Effector memory CD8-positive, alpha-beta T cell (primary cell): ENCODE data around the gene ATAD2B.
A peak's percentile ranks its signal among the peaks of the same experiment; 100 is the strongest.
"Not testable (repeated sequence)": the region's sequence is repeated elsewhere in the genome, so short reads cannot be mapped to it uniquely, and the experiment has no call there.

Experiments used
- ATAC-seq: fragments of 150-1000 bp; cut with Tn5 transposase; replicated peaks from 2 replicates; pipeline ENCODE4 v1.10.0; 2021; ENCODE audit warnings: mild to moderate bottlenecking, moderate library complexity
- DNase-seq, 3 experiments: peaks; one replicate each; pipeline ENCODE4 v3.0.0; 2021
- H3K27ac Mint-ChIP-seq, 2 donors: one replicate each; pipeline ENCODE4 v1.8.0; 2022; ENCODE audit warnings: mild to moderate bottlenecking in 2 of 2, mixed read lengths in 2 of 2, moderate library complexity in 2 of 2
- H3K27me3 Mint-ChIP-seq, 2 donors: one replicate each; pipeline ENCODE4 v1.8.0; 2022; ENCODE audit warnings: mixed read lengths in 2 of 2
- H3K36me3 Mint-ChIP-seq: one replicate; pipeline ENCODE4 v1.8.0; 2022; ENCODE audit warnings: mild to moderate bottlenecking, moderate library complexity, mixed read lengths; ENCODE audit not compliant: insufficient read depth
- H3K4me1 Mint-ChIP-seq, 2 donors: one replicate each; pipeline ENCODE4 v1.8.0; 2022; ENCODE audit warnings: low read depth in 2 of 2, mixed read lengths in 2 of 2
- H3K4me3 Mint-ChIP-seq, 2 donors: one replicate each; pipeline ENCODE4 v1.8.0; 2022; ENCODE audit warnings: mild to moderate bottlenecking in 2 of 2, mixed read lengths in 2 of 2, moderate library complexity in 2 of 2
- H3K9me3 Mint-ChIP-seq, 2 donors: one replicate each; pipeline ENCODE4 v1.8.0; 2022; ENCODE audit warnings: mixed read lengths in 2 of 2

ATAD2B gene

DNA sequence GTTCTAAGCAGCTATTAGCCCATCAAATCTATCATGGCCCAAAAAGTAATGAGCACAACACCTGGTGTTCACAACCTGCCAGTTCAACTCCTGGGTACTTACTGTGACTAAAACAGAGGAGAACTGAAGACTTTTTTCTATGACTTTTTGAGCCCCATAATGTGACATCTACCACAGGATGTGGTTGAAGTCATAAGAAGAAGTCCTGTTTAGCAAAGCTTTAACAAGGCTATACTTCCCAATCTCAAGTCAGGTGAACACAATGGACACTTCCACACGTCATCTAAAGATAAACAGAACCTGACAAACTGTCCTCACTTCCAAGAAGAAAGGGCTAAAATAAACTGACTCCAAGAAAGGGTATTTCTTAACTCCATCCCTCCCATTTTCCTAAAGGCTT, 138.8 kb downstream of the ATAD2B start:
- H3K27ac Mint-ChIP-seq, result peak overlapping the region; percentile 47 to 51
- no peak overlapping the region for H3K4me3 Mint-ChIP-seq
- H3K36me3 Mint-ChIP-seq, result peaks cover 36% of the 10 kb centered on the region
- DNase-seq (peak in 1 of 3 experiments; percentile 8), ATAC-seq (peak; percentile 90)
- peaks cover 19 to 20% of the 10 kb centered on the region in 2 donors for H3K4me1 Mint-ChIP-seq
- no peaks in the 10 kb centered on the region for H3K9me3 Mint-ChIP-seq
- H3K27me3 Mint-ChIP-seq, result no peaks in the 10 kb centered on the region

GRCh38 chr2:23784971-23785370, 142.0 kb downstream of the ATAD2B start:
- Mint-ChIP-seq H3K9me3 (no peaks in the 10 kb centered on the region), H3K4me1 (peaks cover 17 to 20% of the 10 kb centered on the region in 2 donors), H3K4me3 (no peak overlapping the region), H3K27me3 (no peaks in the 10 kb centered on the region), H3K27ac (no peak overlapping the region), H3K36me3 (peaks cover 55% of the 10 kb centered on the region)
- ATAC-seq (no peak), DNase-seq (no peak)

GRCh38 chr2:23782646-23783045, 144.3 kb downstream of the ATAD2B start:
- H3K4me1 Mint-ChIP-seq, result peaks cover 2% of the 10 kb centered on the region in 2 donors
- ATAC-seq (no peak), DNase-seq (no peak)
- no peak overlapping the region for H3K4me3 Mint-ChIP-seq
- H3K27me3 Mint-ChIP-seq, result no peaks in the 10 kb centered on the region
- no peak overlapping the region for H3K27ac Mint-ChIP-seq
- peaks cover 56% of the 10 kb centered on the region for H3K36me3 Mint-ChIP-seq
- H3K9me3 Mint-ChIP-seq, result no peaks in the 10 kb centered on the region

GRCh38 chr2:23782126-23782525, 144.8 kb downstream of the ATAD2B start:
- H3K27ac Mint-ChIP-seq, result no peak overlapping the region

GRCh38 chr2:23780465-23780864, 146.5 kb downstream of the ATAD2B start:
- ATAC-seq, H3K27ac Mint-ChIP-seq, H3K4me1 Mint-ChIP-seq, H3K4me3 Mint-ChIP-seq, H3K27me3 Mint-ChIP-seq, H3K9me3 Mint-ChIP-seq, DNase-seq: not testable (repeated sequence)
- peaks cover 42% of the 10 kb centered on the region for H3K36me3 Mint-ChIP-seq

More at GRCh38 chr2:23782126-23782525, 144.8 kb downstream of the ATAD2B start:
- Mint-ChIP-seq H3K27me3 (no peaks in the 10 kb centered on the region), H3K36me3 (peaks cover 50% of the 10 kb centered on the region), H3K9me3 (no peaks in the 10 kb centered on the region), H3K4me1 (no peaks in the 10 kb centered on the region), H3K4me3 (no peak overlapping the region)
- DNase-seq (no peak), ATAC-seq (no peak)

DNA sequence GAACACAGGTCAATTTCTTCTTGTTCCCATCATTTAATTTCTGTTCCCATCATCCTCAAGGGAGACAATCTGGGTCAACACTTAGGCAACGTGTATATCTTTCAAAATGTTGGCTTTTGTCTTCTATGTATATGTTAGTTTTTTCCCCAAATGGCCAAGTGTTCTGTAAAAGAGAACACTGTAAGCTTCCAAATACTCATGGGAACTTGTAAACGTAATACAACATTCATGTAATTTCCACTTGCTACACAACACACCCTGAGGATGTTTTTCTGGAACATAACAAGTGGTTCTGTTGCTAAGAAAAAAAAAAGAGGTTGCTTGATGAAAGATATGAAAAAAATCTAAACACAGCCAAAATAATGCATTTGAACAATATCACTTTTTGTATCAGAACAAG, 149.1 kb downstream of the ATAD2B start:
- no peaks in the 10 kb centered on the region for H3K9me3 Mint-ChIP-seq
- no peaks in the 10 kb centered on the region for H3K4me1 Mint-ChIP-seq
- H3K36me3 Mint-ChIP-seq, result peaks cover 45% of the 10 kb centered on the region
- H3K27ac Mint-ChIP-seq, result no peak overlapping the region
- no peak overlapping the region for H3K4me3 Mint-ChIP-seq
- ATAC-seq, result no peak
- H3K27me3 Mint-ChIP-seq, result no peaks in the 10 kb centered on the region
- DNase-seq, result no peak

DNA sequence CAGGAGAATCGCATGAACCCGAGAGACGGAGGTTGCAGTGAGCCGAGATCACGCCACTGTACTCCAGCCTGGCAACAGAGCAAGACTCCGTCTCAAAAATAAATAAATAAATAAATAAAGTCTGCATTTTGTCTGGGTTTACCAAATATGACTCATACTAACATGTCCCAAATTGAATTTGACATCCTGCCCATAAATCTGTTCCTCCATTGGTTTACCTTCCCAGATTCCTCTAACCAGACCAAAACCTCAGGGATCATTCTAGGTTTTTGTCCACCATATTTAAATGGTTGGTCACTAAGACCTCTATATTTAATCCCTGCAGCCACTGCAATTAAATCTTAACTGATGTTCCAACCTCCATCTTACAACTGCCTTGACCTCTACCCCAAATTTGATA, 150.9 kb downstream of the ATAD2B start:
- no peaks in the 10 kb centered on the region for H3K9me3 Mint-ChIP-seq
- no peak for DNase-seq
- no peaks in the 10 kb centered on the region for H3K27me3 Mint-ChIP-seq
- ATAC-seq, result no peak
- H3K4me3 Mint-ChIP-seq, result no peak overlapping the region
- peak overlapping the region in 1 of 2 donors; percentile 16 for H3K27ac Mint-ChIP-seq
- H3K4me1 Mint-ChIP-seq, result no peaks in the 10 kb centered on the region
- H3K36me3 Mint-ChIP-seq, result peaks cover 51% of the 10 kb centered on the region

- H3K9me3 Mint-ChIP-seq, result no peaks in the 10 kb centered on the region
- peaks cover 54% of the 10 kb centered on the region for H3K36me3 Mint-ChIP-seq
- no peak for ATAC-seq
- H3K27ac Mint-ChIP-seq, result no peak overlapping the region
- H3K4me1 Mint-ChIP-seq, result no peaks in the 10 kb centered on the region
- DNase-seq, result no peak
- H3K4me3 Mint-ChIP-seq, result no peak overlapping the region
- H3K27me3 Mint-ChIP-seq, result no peaks in the 10 kb centered on the region
Measured at GRCh38 chr2:23772684-23773083, 154.2 kb downstream of the ATAD2B start.

DNA sequence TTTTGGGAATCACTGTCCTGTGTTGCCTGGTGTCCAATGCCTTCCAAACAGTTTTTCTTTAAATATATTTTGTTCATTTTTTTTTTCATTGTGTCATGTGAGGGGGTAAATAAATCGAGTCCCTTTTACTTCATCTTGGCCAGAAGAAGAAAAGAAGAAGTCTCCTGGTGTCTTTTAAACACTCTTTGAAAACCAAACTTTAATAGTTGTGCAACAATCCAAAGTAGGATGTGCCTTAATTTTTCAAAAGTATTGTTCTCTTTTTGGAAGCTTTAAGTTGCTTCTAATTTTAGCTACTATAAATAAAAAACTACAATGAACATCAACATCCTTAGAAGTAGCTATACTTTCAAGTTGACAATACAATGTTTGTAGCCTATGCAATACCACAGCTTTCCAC, 154.9 kb downstream of the ATAD2B start:
- H3K36me3 Mint-ChIP-seq, result peaks cover 54% of the 10 kb centered on the region
- H3K27ac Mint-ChIP-seq, result no peak overlapping the region
- H3K9me3 Mint-ChIP-seq, result no peaks in the 10 kb centered on the region
- no peak for ATAC-seq
- H3K4me1 Mint-ChIP-seq, result no peaks in the 10 kb centered on the region
- no peak overlapping the region for H3K4me3 Mint-ChIP-seq
- no peak for DNase-seq
- no peaks in the 10 kb centered on the region for H3K27me3 Mint-ChIP-seq

- H3K9me3 Mint-ChIP-seq, result no peaks in the 10 kb centered on the region
- H3K27ac Mint-ChIP-seq, result no peak overlapping the region
- ATAC-seq (no peak), DNase-seq (no peak)
- no peaks in the 10 kb centered on the region for H3K4me1 Mint-ChIP-seq
- H3K27me3 Mint-ChIP-seq, result no peaks in the 10 kb centered on the region
- H3K36me3 Mint-ChIP-seq, result peaks cover 51% of the 10 kb centered on the region
- no peak overlapping the region for H3K4me3 Mint-ChIP-seq
Measured at GRCh38 chr2:23769364-23769763, 157.6 kb downstream of the ATAD2B start.

DNA sequence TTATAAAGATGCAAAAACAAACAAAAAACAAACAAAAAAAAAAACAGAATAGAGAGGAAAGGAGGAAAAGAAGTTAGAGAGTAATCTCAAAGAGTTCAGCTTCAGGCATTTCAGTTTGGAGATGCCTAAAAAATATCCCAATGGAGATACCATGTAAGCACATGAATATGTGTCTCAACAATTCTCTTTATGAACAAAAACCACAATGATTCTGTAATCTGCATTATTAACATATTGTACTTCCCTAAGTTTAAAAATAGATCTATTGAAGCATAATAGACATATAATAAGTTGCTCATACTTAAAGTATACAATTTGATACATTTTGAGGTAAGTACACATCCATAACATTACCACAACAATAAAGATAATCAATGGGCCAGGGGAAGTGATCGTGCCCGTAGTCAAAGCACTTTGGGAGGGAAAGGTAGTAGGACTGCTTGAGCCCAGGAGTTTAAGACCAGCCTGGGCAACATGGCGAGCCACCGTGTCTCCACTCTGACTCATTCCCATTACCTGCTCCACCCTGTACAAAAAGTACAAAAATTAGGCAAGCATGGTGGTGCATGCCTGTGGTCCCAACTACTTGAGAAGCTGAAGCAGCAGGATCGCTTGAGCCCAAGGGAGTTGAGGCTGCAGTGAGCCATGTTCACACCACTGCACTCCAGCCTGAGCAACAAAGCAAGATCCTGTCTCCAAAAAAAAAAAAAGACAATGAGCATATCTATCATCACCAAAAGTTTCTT, 158.9 kb downstream of the ATAD2B start:
- Mint-ChIP-seq H3K27me3 (no peaks in the 10 kb centered on the region), H3K9me3 (no peaks in the 10 kb centered on the region), H3K36me3 (peaks cover 39% of the 10 kb centered on the region), H3K4me1 (no peaks in the 10 kb centered on the region), H3K27ac (no peak overlapping the region), H3K4me3 (no peak overlapping the region)
- ATAC-seq (no peak), DNase-seq (no peak)

- no peaks in the 10 kb centered on the region for H3K9me3 Mint-ChIP-seq
- H3K27ac Mint-ChIP-seq, result peak overlapping the region in 1 of 2 donors; percentile 15
- no peaks in the 10 kb centered on the region for H3K27me3 Mint-ChIP-seq
- no peak overlapping the region for H3K4me3 Mint-ChIP-seq
- peaks cover 22% of the 10 kb centered on the region for H3K36me3 Mint-ChIP-seq
- ATAC-seq (no peak), DNase-seq (no peak)
- peaks cover 0 to 9% of the 10 kb centered on the region in 2 donors for H3K4me1 Mint-ChIP-seq
Measured at GRCh38 chr2:23762141-23762540, 164.8 kb downstream of the ATAD2B start.

- Mint-ChIP-seq H3K36me3 (peaks cover 22% of the 10 kb centered on the region), H3K9me3 (no peaks in the 10 kb centered on the region), H3K4me1 (peaks cover 0 to 9% of the 10 kb centered on the region in 2 donors), H3K4me3 (no peak overlapping the region), H3K27me3 (no peaks in the 10 kb centered on the region), H3K27ac (no peak overlapping the region)
- no peak for ATAC-seq
- no peak for DNase-seq
Measured at GRCh38 chr2:23761638-23762037, 165.3 kb downstream of the ATAD2B start.

DNA sequence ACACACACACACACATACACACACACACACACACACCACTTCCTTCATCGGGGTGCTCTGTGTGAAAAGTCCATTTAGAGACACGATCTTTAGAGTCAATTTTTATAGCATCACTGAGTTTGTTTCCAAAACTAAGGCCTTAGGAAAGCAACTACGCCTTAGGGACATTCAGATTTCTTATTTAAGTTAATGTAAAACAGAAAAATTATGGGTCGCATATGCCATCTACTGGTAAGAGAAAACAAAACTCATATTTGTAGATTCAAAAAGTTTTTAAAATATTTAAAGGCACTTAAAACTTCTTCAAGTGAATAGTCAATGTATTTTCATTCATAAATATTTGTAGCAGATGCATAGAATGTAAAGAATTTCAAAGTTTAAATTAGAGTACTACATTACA, 166.2 kb downstream of the ATAD2B start:
- peaks cover 22% of the 10 kb centered on the region for H3K36me3 Mint-ChIP-seq
- no peaks in the 10 kb centered on the region for H3K9me3 Mint-ChIP-seq
- no peak overlapping the region for H3K4me3 Mint-ChIP-seq

More for the DNA sequence above, 166.2 kb downstream of the ATAD2B start:
- no peaks in the 10 kb centered on the region for H3K27me3 Mint-ChIP-seq
- ATAC-seq, result no peak
- DNase-seq, result no peak
- no peak overlapping the region for H3K27ac Mint-ChIP-seq
- H3K4me1 Mint-ChIP-seq, result peaks cover 0 to 9% of the 10 kb centered on the region in 2 donors
